Neural cell (in vitro differentiated cells): ENCODE results near the gene RD3L. TPM values are rescaled to one million over a fixed set of nuclear protein-coding genes. Genes with fewer than 3 reads are reported as not detected.

Experiments used
- H2AFZ ChIP-seq: fragments of 200-600, 300-800 bp; sonication (generic), shearing (Covaris generic); 2 replicates; pipeline ENCODE4 v1.6.0; 2014; ENCODE audit warnings: low read depth, mild to moderate bottlenecking, antibody characterized with exemption, low read length, moderate library complexity
- H3F3A ChIP-seq: fragments of 200-600 bp; shearing (Covaris generic); 2 replicates; pipeline ENCODE4 v1.6.1; 2016; ENCODE audit warnings: mild to moderate bottlenecking, moderate library complexity, mixed read lengths, antibody characterized with exemption, low read length; ENCODE audit not compliant: insufficient read depth, poor library complexity, severe bottlenecking
- H3K27ac ChIP-seq: fragments of 200-600, 300-800 bp; sonication (generic), shearing (Covaris generic); 2 replicates; pipeline ENCODE4 v1.5.1; 2014; ENCODE audit warnings: mild to moderate bottlenecking, low read length, moderate library complexity
- H3K27me3 ChIP-seq: fragments of 300-800, 200-600 bp; sonication (generic), shearing (Covaris generic); 2 replicates; pipeline ENCODE4 v1.6.0; 2014; ENCODE audit warnings: mild to moderate bottlenecking, low read depth, low read length, moderate library complexity; ENCODE audit not compliant: insufficient read depth
- H3K36me3 ChIP-seq: fragments of 300-800, 200-600 bp; sonication (generic), shearing (Covaris generic); 2 replicates; pipeline ENCODE4 v1.5.1; 2014; ENCODE audit warnings: mild to moderate bottlenecking, antibody characterized with exemption, low read length, moderate library complexity; ENCODE audit not compliant: insufficient read depth
- H3K4me2 ChIP-seq: fragments of 300-800, 200-600 bp; sonication (generic), shearing (Covaris generic); 2 replicates; pipeline ENCODE4 v1.6.0; 2014; ENCODE audit warnings: mild to moderate bottlenecking, low read length
- H3K4me3 ChIP-seq: fragments of 300-800, 200-600 bp; sonication (generic), shearing (Covaris generic); 2 replicates; pipeline ENCODE4 v1.5.1; 2014; ENCODE audit warnings: mild to moderate bottlenecking, low read length, moderate library complexity
- H3K79me2 ChIP-seq: fragments of 200-600 bp; shearing (Covaris generic); replicated peaks from 2 replicates; pipeline ENCODE4 v1.6.0; 2014; ENCODE audit warnings: mild to moderate bottlenecking, low read length, moderate library complexity; ENCODE audit not compliant: insufficient read depth
- H3K9ac ChIP-seq: fragments of 300-800, 200-600 bp; sonication (generic), shearing (Covaris generic); 2 replicates; pipeline ENCODE4 v1.6.1; 2016; ENCODE audit warnings: mild to moderate bottlenecking, low read length, mixed read lengths
- H3K9me2 ChIP-seq: fragments of 200-600 bp; shearing (Covaris generic); 2 replicates; pipeline ENCODE4 v1.6.1; 2016; ENCODE audit warnings: mild to moderate bottlenecking, low read length, mixed read lengths; ENCODE audit not compliant: insufficient read depth
- H3K9me3 ChIP-seq: fragments of 200-600, 300-800 bp; sonication (generic), shearing (Covaris generic); 2 replicates; pipeline ENCODE4 v1.6.1; 2016; ENCODE audit warnings: mild to moderate bottlenecking, mixed run types, low read length, moderate library complexity, mixed read lengths
- H4K20me1 ChIP-seq: fragments of 200-600 bp; shearing (Covaris generic); 2 replicates; pipeline ENCODE4 v1.6.1; 2016; ENCODE audit warnings: mild to moderate bottlenecking, mixed run types; ENCODE audit not compliant: insufficient read depth
- CTCF ChIP-seq: fragments of 450-650 bp; IDR thresholded peaks from 2 replicates; pipeline ENCODE4 v1.5.1; 2014; ENCODE audit warnings: antibody characterized with exemption, mild to moderate bottlenecking, moderate library complexity; ENCODE audit not compliant: poor library complexity, severe bottlenecking
- EP300 ChIP-seq: fragments of 450-650 bp; conservative IDR thresholded peaks from 2 replicates; pipeline ENCODE4 v1.6.1; 2014; ENCODE audit warnings: antibody characterized with exemption, mild to moderate bottlenecking, moderate library complexity; ENCODE audit not compliant: poor library complexity, severe bottlenecking
- MXI1 ChIP-seq: fragments of 450-650 bp; conservative IDR thresholded peaks from 2 replicates; pipeline ENCODE4 v1.6.1; 2014; ENCODE audit warnings: antibody characterized with exemption, mild to moderate bottlenecking; ENCODE audit not compliant: poor library complexity, severe bottlenecking
- POLR2AphosphoS5 ChIP-seq: IDR thresholded peaks from 2 replicates; pipeline ENCODE4 v1.6.1; 2012
- RAD21 ChIP-seq: fragments of 450-650 bp; conservative IDR thresholded peaks from 2 replicates; pipeline ENCODE4 v1.6.1; 2014; ENCODE audit warnings: antibody characterized with exemption, mild to moderate bottlenecking, moderate library complexity
- REST ChIP-seq: IDR thresholded peaks from 2 replicates; pipeline ENCODE4 v1.6.1; 2012; ENCODE audit warnings: borderline replicate concordance
- SMC3 ChIP-seq: fragments of 450-650 bp; conservative IDR thresholded peaks from 2 replicates; pipeline ENCODE4 v1.6.1; 2014; ENCODE audit warnings: antibody characterized with exemption, mild to moderate bottlenecking, moderate library complexity; ENCODE audit not compliant: poor library complexity
- TAF1 ChIP-seq: IDR thresholded peaks from 2 replicates; pipeline ENCODE4 v1.6.1; 2012; ENCODE audit warnings: low read depth
- polyA plus RNA-seq: library from polyadenylated mRNA; depleted of rRNA; stranded (reverse); fragments of >200 nt; gene quantifications from 2 replicates; pipeline ENCODE4 v1.2.3, GENCODE V29; 2014

Gene RD3L
- polyA plus RNA-seq, 1 donor from 2014 or later = 0.69 TPM

GRCh38 chr14:103989034-103989433 lies 46.7 kb upstream of the RD3L start:
- no peaks in the 10 kb centered on the region for H3K9me2 ChIP-seq
- no peak overlapping the region for H3K27ac ChIP-seq
- H3K79me2 ChIP-seq = no peaks in the 10 kb centered on the region
- no peak overlapping the region for H3K4me2 ChIP-seq
- H3K9me3 ChIP-seq = no peaks in the 10 kb centered on the region
- no peaks in the 10 kb centered on the region for H4K20me1 ChIP-seq
- no peak overlapping the region for H3K4me3 ChIP-seq
- H3F3A ChIP-seq = no peaks in the 10 kb centered on the region
- H3K27me3 ChIP-seq = no peaks in the 10 kb centered on the region
- no peak for TF ChIP-seq TAF1
- TF ChIP-seq EP300 = no peak
- no peak for TF ChIP-seq CTCF
- TF ChIP-seq RAD21 = no peak
- no peak for TF ChIP-seq POLR2AphosphoS5
- TF ChIP-seq MXI1 = no peak
- TF ChIP-seq REST = no peak
- no peak overlapping the region for H2AFZ ChIP-seq
- H3K9ac ChIP-seq = no peak overlapping the region
- H3K36me3 ChIP-seq = no peaks in the 10 kb centered on the region

GRCh38 chr14:103984196-103984595 lies 41.9 kb upstream of the RD3L start:
- Histone ChIP-seq H3K27ac (no peak overlapping the region), H2AFZ (no peak overlapping the region), H3F3A (no peaks in the 10 kb centered on the region), H3K79me2 (no peaks in the 10 kb centered on the region), H3K27me3 (no peaks in the 10 kb centered on the region), H3K9ac (no peak overlapping the region), H3K9me2 (no peaks in the 10 kb centered on the region), H4K20me1 (no peaks in the 10 kb centered on the region), H3K36me3 (no peaks in the 10 kb centered on the region), H3K4me2 (no peak overlapping the region), H3K9me3 (no peaks in the 10 kb centered on the region), H3K4me3 (no peak overlapping the region)
- TF ChIP-seq SMC3 (no peak), REST (no peak), POLR2AphosphoS5 (no peak), CTCF (no peak), RAD21 (no peak), MXI1 (no peak)
